Activated CD4-positive, alpha-beta T cell treated with anti-CD3 and anti-CD28 coated beads for 1 hour (primary cell): ENCODE results near the gene APOC3.

Experiments used
- DNase-seq: peaks from one replicate; pipeline ENCODE4 v3.0.0-alpha.2; 2020

The APOC3 gene

GRCh38 chr11:116807601-116808261 is 22.0 kb upstream of the APOC3 start:
- no peak for DNase-seq

- DNase-seq = no peak
Measured at GRCh38 chr11:116808262-116809175, 21.2 kb upstream of the APOC3 start.

GRCh38 chr11:116811194-116811593 is 18.5 kb upstream of the APOC3 start:
- no peak for DNase-seq

- DNase-seq = no peak
Measured at GRCh38 chr11:116812109-116812508, 17.6 kb upstream of the APOC3 start.

- DNase-seq = no peak
Measured at GRCh38 chr11:116813170-116813569, 16.5 kb upstream of the APOC3 start.

GRCh38 chr11:116813781-116814471 is 15.8 kb upstream of the APOC3 start:
- no peak for DNase-seq

- no peak for DNase-seq
Measured at GRCh38 chr11:116814502-116814901, 15.2 kb upstream of the APOC3 start.

GRCh38 chr11:116819049-116819448 is 10.7 kb upstream of the APOC3 start:
- no peak for DNase-seq

- no peak for DNase-seq
Measured at GRCh38 chr11:116821050-116821918, 8.4 kb upstream of the APOC3 start.

GRCh38 chr11:116822575-116822974 is 7.1 kb upstream of the APOC3 start:
- DNase-seq = no peak

GRCh38 chr11:116823031-116823843 is 6.5 kb upstream of the APOC3 start, which contains the start of gene APOA4:
Gene APOA4, minus strand, starts transcription at chr11:116823304. Its CDS starts 113 bp downstream, at chr11:116823191.
- no peak for DNase-seq

- DNase-seq = no peak
Measured at GRCh38 chr11:116825434-116825833, 4.3 kb upstream of the APOC3 start.

- no peak for DNase-seq
Measured at GRCh38 chr11:116825854-116826750, 3.6 kb upstream of the APOC3 start.

- DNase-seq = no peak
Measured at GRCh38 chr11:116826751-116827431, 2.8 kb upstream of the APOC3 start.

- no peak for DNase-seq
Measured at GRCh38 chr11:116827461-116827860, 2.2 kb upstream of the APOC3 start.

- DNase-seq = no peak
Measured at GRCh38 chr11:116828632-116829524, 829 bp upstream of the APOC3 start.

GRCh38 chr11:116830184-116830912 is 641 bp downstream of the APOC3 start:
- DNase-seq = no peak

- DNase-seq = no peak
Measured at GRCh38 chr11:116831790-116832349, 2.2 kb downstream of the APOC3 start.
